Measurements from ENCODE around the gene C19orf12.

GRCh38 chr19:29665215-29665825 is 49.7 kb downstream of the C19orf12 start, which contains the start of gene PLEKHF1:
- TF ChIP-seq CTCF (IDR thresholded peaks at IDR 0.05) (no peak), ESRRA (CRISPR knock-in tag; IDR thresholded peaks at IDR 0.05; ENCODE audit: borderline replicate concordance) (no peak), KAT7 (CRISPR knock-in tag; IDR thresholded peaks at IDR 0.05; ENCODE audit: borderline replicate concordance) (no peak), ELF4 (CRISPR knock-in tag; IDR thresholded peaks at IDR 0.05; ENCODE audit: low read depth) (no peak), ZBTB21 (CRISPR knock-in tag; IDR thresholded peaks at IDR 0.05; ENCODE audit: borderline replicate concordance) (no peak), ZNF138 (CRISPR knock-in tag; conservative IDR thresholded peaks at IDR 0.05) (no peak), ZNF121 (CRISPR knock-in tag; IDR thresholded peaks at IDR 0.05) (no peak), E2F4 (CRISPR knock-in tag; IDR thresholded peaks at IDR 0.05; ENCODE audit: borderline replicate concordance, low read depth) (no peak)
- TF ChIP-seq, protein P1, sequence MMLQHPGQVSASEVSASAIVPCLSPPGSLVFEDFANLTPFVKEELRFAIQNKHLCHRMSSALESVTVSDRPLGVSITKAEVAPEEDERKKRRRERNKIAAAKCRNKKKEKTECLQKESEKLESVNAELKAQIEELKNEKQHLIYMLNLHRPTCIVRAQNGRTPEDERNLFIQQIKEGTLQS (CRISPR knock-in tag; conservative IDR thresholded peaks at IDR 0.05) = no peak
- TF ChIP-seq, protein P2, sequence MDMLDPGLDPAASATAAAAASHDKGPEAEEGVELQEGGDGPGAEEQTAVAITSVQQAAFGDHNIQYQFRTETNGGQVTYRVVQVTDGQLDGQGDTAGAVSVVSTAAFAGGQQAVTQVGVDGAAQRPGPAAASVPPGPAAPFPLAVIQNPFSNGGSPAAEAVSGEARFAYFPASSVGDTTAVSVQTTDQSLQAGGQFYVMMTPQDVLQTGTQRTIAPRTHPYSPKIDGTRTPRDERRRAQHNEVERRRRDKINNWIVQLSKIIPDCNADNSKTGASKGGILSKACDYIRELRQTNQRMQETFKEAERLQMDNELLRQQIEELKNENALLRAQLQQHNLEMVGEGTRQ (CRISPR knock-in tag; IDR thresholded peaks at IDR 0.05) = no peak
- TF ChIP-seq, protein P3, sequence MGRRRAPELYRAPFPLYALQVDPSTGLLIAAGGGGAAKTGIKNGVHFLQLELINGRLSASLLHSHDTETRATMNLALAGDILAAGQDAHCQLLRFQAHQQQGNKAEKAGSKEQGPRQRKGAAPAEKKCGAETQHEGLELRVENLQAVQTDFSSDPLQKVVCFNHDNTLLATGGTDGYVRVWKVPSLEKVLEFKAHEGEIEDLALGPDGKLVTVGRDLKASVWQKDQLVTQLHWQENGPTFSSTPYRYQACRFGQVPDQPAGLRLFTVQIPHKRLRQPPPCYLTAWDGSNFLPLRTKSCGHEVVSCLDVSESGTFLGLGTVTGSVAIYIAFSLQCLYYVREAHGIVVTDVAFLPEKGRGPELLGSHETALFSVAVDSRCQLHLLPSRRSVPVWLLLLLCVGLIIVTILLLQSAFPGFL (CRISPR knock-in tag; IDR thresholded peaks at IDR 0.05; ENCODE audit: borderline replicate concordance) = no peak
